A673 (cell line): ENCODE results near the gene OASL.

Experiments used
- EZH2 ChIP-seq: fragments of 200-600 bp; sonication (generic); IDR thresholded peaks from 2 replicates; pipeline ENCODE4 v1.6.1; 2017; ENCODE audit warnings: borderline replicate concordance, low read depth, mild to moderate bottlenecking, mixed read lengths, antibody characterized with exemption, low read length; ENCODE audit not compliant: poor library complexity, severe bottlenecking
- TF ChIP-seq, protein P1 (sequence below): fragments of 300-800, 200-600 bp; sonication (generic); conservative IDR thresholded peaks from 2 replicates; pipeline ENCODE4 v1.5.1; 2017; ENCODE audit warnings: low read depth, mild to moderate bottlenecking, antibody characterized with exemption, low read length, moderate library complexity, mixed read lengths

DNA sequence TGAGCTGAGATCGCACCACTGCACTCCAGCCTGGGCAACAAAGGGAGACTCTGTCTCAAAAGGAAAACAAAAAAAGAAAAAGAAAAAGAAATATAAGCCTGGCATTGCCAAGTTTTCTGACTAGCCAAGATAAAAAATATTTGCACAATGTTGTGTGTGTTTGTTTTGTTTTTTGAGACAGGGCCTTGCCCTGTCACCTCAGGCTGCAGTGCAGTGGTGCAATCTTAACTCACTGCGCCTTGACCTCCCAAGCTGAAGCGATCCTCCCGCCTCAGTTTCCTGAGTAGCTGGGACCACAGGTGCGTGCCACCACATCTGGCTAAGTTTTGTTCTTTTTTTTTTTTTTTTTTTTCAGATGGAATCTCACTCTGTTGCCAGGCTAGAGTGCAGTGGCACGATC is 17.3 kb downstream of the OASL start:
- TF ChIP-seq EZH2: no peak
- TF ChIP-seq, protein P1, sequence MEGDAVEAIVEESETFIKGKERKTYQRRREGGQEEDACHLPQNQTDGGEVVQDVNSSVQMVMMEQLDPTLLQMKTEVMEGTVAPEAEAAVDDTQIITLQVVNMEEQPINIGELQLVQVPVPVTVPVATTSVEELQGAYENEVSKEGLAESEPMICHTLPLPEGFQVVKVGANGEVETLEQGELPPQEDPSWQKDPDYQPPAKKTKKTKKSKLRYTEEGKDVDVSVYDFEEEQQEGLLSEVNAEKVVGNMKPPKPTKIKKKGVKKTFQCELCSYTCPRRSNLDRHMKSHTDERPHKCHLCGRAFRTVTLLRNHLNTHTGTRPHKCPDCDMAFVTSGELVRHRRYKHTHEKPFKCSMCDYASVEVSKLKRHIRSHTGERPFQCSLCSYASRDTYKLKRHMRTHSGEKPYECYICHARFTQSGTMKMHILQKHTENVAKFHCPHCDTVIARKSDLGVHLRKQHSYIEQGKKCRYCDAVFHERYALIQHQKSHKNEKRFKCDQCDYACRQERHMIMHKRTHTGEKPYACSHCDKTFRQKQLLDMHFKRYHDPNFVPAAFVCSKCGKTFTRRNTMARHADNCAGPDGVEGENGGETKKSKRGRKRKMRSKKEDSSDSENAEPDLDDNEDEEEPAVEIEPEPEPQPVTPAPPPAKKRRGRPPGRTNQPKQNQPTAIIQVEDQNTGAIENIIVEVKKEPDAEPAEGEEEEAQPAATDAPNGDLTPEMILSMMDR: no peak
